GM23248 (cell line): Measurements from ENCODE around the gene RARG. TPM values are rescaled to one million over a fixed set of nuclear protein-coding genes. Genes with fewer than 3 reads are reported as not detected.

Source experiments
- DNase-seq: peaks from one replicate; pipeline ENCODE4 v3.0.0-alpha.2; 2015
- H2AFZ ChIP-seq: fragments of 200-600 bp; sonication (generic); 2 replicates; pipeline ENCODE4 v1.6.1; 2016; ENCODE audit warnings: antibody characterized with exemption
- H3F3A ChIP-seq: fragments of 200-600 bp; sonication (generic); 2 replicates; pipeline ENCODE4 v1.6.1; 2016; ENCODE audit warnings: mild to moderate bottlenecking, antibody characterized with exemption, mixed run types; ENCODE audit not compliant: insufficient read depth
- H3K27ac ChIP-seq: fragments of 200-600 bp; sonication (generic); 2 replicates; pipeline ENCODE4 v1.5.1; 2016; ENCODE audit warnings: mild to moderate bottlenecking
- H3K27me3 ChIP-seq: fragments of 200-600 bp; sonication (generic); replicated peaks from 2 replicates; pipeline ENCODE4 v1.6.1; 2016; ENCODE audit warnings: mild to moderate bottlenecking; ENCODE audit not compliant: insufficient read depth
- H3K36me3 ChIP-seq: fragments of 200-600 bp; sonication (generic); 2 replicates; pipeline ENCODE4 v1.6.1; 2016; ENCODE audit warnings: low read depth, mild to moderate bottlenecking
- H3K4me1 ChIP-seq: fragments of 200-600 bp; sonication (generic); 2 replicates; pipeline ENCODE4 v1.6.1; 2016; ENCODE audit warnings: mild to moderate bottlenecking; ENCODE audit not compliant: insufficient read depth
- H3K4me2 ChIP-seq: fragments of 200-600 bp; sonication (generic); one replicate; pipeline ENCODE4 v1.6.1; 2016; ENCODE audit warnings: mild to moderate bottlenecking; ENCODE audit not compliant: unreplicated experiment
- H3K4me3 ChIP-seq: fragments of 200-600 bp; sonication (generic); 2 replicates; pipeline ENCODE4 v1.5.1; 2016; ENCODE audit warnings: mild to moderate bottlenecking
- H3K79me2 ChIP-seq: fragments of 200-600 bp; sonication (generic); 2 replicates; pipeline ENCODE4 v1.6.1; 2016; ENCODE audit warnings: mild to moderate bottlenecking; ENCODE audit not compliant: insufficient read depth
- H3K9ac ChIP-seq: fragments of 200-600 bp; sonication (generic); 2 replicates; pipeline ENCODE4 v1.6.1; 2016; ENCODE audit warnings: mild to moderate bottlenecking
- H3K9me2 ChIP-seq: fragments of 200-600 bp; sonication (generic); 2 replicates; pipeline ENCODE4 v1.6.1; 2016; ENCODE audit warnings: mixed run types, mild to moderate bottlenecking, moderate library complexity; ENCODE audit not compliant: insufficient read depth
- H3K9me3 ChIP-seq: fragments of 200-600 bp; sonication (generic); one replicate; pipeline ENCODE4 v1.6.1; 2017; ENCODE audit warnings: low read depth
- H4K20me1 ChIP-seq: fragments of 200-600 bp; sonication (generic); 2 replicates; pipeline ENCODE4 v1.6.0; 2016; ENCODE audit not compliant: insufficient read depth
- EZH2 ChIP-seq: fragments of 200-600 bp; sonication (generic); IDR thresholded peaks from 2 replicates; pipeline ENCODE4 v1.6.1; 2018; ENCODE audit warnings: antibody characterized with exemption, mild to moderate bottlenecking; ENCODE audit not compliant: insufficient read depth, poor library complexity, severe bottlenecking
- EZH2phosphoT487 ChIP-seq: fragments of 200-600 bp; sonication (generic); IDR thresholded peaks from 2 replicates; pipeline ENCODE4 v1.6.1; 2018; ENCODE audit warnings: antibody characterized with exemption, moderate library complexity, mild to moderate bottlenecking, low read depth; ENCODE audit not compliant: insufficient read depth
- WGBS, 2 experiments: methylation state at CpG; one replicate each; pipeline ENCODE4 v1.1.6; 2015 to 2017; ENCODE audit warnings: low lambda C conversion rate in 2 of 2, low coverage in 1 of 2; ENCODE audit errors: missing lambda C conversion rate in 2 of 2; 5-methylcytosine and 5-hydroxymethylcytosine counted together
- in situ Hi-C: fragments of 300-500 bp; cut with MboI; formaldehyde crosslinking; loops from 2 replicates; pipeline ENCODE4 v1.15.0; 2020
- polyA plus RNA-seq: library from polyadenylated mRNA; unstranded; fragments of >200 nt; fragmentation: Nextera tagmentation; extraction: Ambion mirVana; gene quantifications from 2 replicates; pipeline ENCODE4 v1.2.1, GENCODE V29; 2016
- total RNA-seq: library from RNA; depleted of rRNA; stranded (reverse); fragments of >200 nt; shearing (Covaris generic); gene quantifications from 2 replicates; pipeline ENCODE4 v1.2.3, GENCODE V29; 2014

Gene RARG
- total and polyA plus RNA-seq, 2 experiments from 2014 or later = 75.3 to 116 TPM

DNA sequence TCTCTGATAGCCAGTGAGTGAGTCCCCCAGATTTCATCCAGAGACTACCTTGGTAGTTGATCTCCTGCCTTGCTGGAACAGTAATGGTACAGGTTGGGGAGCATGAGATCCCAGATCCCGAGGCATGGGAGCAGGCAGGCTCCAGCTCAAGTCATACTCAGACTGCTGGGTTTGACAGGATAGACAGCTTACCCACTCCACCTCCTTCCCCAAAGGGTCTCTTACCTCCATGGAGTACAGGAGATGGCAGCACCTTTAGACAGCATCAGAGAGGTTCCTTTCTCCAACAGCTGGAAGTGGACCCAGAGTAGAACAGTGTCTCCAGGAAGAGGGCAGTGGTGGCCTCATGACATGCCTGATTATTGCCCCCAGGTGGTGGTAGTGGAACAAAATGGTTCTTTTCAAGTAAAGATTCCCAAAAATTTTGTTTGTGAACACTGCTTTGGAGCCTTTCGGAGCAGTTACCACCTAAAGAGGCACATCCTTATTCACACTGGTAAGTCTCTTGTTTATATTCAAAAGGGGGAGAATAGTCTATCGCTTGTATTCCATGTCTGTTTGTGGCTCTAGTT, 46.3 kb downstream of the RARG start:
- no peak overlapping the region for H3K27ac ChIP-seq
- H3F3A ChIP-seq = peaks cover 59% of the 10 kb centered on the region
- peaks cover 38% of the 10 kb centered on the region; the same call in 1 of the 2 replicates for H3K36me3 ChIP-seq
- no peaks in the 10 kb centered on the region; the same call in 1 of the 2 replicates for H4K20me1 ChIP-seq
- WGBS, 2 experiments = 77 to 83% methylated on average over 3 of the region's 3 CpGs
- H3K27me3 ChIP-seq = no peaks in the 10 kb centered on the region
- H3K9me3 ChIP-seq = no peaks in the 10 kb centered on the region
- H3K9me2 ChIP-seq = no peaks in the 10 kb centered on the region
- peak; percentile 27 for DNase-seq
- H3K4me3 ChIP-seq = no peak overlapping the region
- H3K4me2 ChIP-seq = no peak overlapping the region
- peaks cover 22% of the 10 kb centered on the region for H3K4me1 ChIP-seq
- TF ChIP-seq EZH2 (no peak), EZH2phosphoT487 (no peak)
- in situ Hi-C loops = no loop called here
- H2AFZ ChIP-seq = no peak overlapping the region
- no peak overlapping the region for H3K9ac ChIP-seq
- peaks cover 44% of the 10 kb centered on the region for H3K79me2 ChIP-seq

DNA sequence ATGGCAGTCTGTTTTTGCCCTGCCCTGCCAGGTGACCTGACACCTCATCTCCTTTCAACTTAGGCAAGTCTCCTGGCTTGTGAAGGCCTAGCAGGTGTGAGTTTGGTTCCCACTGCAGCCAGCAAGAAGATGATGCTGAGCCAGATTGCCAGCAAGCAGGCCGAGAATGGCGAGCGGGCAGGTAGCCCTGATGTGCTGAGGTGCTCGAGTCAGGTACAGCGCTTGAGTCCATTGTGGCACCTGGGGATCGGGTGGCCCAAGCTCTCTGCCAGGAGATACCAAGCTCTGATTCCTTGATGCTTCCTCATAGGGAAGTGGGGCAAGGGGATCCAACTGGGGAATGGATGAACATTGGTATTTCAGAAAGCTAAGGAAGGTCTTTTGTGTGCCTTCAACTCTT, 47.2 kb downstream of the RARG start:
- DNase-seq = no peak
- Histone ChIP-seq H3K9me2 (no peaks in the 10 kb centered on the region), H2AFZ (no peak overlapping the region), H4K20me1 (no peaks in the 10 kb centered on the region; the same call in 1 of the 2 replicates), H3K9me3 (no peaks in the 10 kb centered on the region), H3F3A (peaks cover 58% of the 10 kb centered on the region), H3K4me3 (no peak overlapping the region), H3K4me2 (no peak overlapping the region), H3K27ac (no peak overlapping the region), H3K79me2 (peaks cover 44% of the 10 kb centered on the region), H3K4me1 (peaks cover 22% of the 10 kb centered on the region), H3K9ac (no peak overlapping the region), H3K36me3 (peaks cover 38% of the 10 kb centered on the region; the same call in 1 of the 2 replicates), H3K27me3 (no peaks in the 10 kb centered on the region)
- no peak for TF ChIP-seq EZH2
- no peak for TF ChIP-seq EZH2phosphoT487
- in situ Hi-C loops = no loop called here
- WGBS, 2 experiments = 86% methylated on average over 6 of the region's 6 CpGs

DNA sequence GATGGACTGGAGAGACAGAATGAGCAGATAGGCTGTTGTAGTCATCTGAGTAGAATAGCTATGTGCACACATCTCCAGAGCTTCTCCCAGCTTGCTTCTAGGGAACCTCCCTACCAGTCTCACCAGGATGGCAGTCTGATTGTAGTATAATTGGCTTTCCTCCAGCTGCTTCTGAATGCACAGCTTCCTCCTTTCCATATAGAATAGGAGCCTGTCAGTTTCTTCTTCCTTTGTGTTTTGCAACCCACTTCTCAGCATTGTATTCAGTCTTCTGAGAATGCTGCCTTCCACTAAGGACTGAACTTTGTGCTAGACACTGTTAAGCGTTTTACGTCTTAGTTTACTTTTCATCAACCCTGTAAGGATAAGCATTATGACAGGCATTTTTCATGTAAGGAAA, 49.1 kb downstream of the RARG start:
- Histone ChIP-seq H3K4me1 (peaks cover 32% of the 10 kb centered on the region), H3K79me2 (peaks cover 58% of the 10 kb centered on the region), H3F3A (peaks cover 53% of the 10 kb centered on the region), H3K4me2 (peak overlapping the region; percentile 79), H3K27me3 (no peaks in the 10 kb centered on the region), H3K9me2 (no peaks in the 10 kb centered on the region), H3K4me3 (peak overlapping the region; percentile 72; the same call in 1 of the 2 replicates), H3K36me3 (peaks cover 37% of the 10 kb centered on the region; the same call in 1 of the 2 replicates), H3K27ac (no peak overlapping the region), H2AFZ (no peak overlapping the region), H3K9me3 (no peaks in the 10 kb centered on the region), H4K20me1 (no peaks in the 10 kb centered on the region; the same call in 1 of the 2 replicates), H3K9ac (peak overlapping the region; percentile 6; the same call in 1 of the 2 replicates)
- in situ Hi-C loops = no loop called here
- DNase-seq = peak; percentile 47
- TF ChIP-seq EZH2 (no peak), EZH2phosphoT487 (no peak)
- 79 to 92% methylated on average over 2 of the region's 2 CpGs for WGBS, 2 experiments

DNA sequence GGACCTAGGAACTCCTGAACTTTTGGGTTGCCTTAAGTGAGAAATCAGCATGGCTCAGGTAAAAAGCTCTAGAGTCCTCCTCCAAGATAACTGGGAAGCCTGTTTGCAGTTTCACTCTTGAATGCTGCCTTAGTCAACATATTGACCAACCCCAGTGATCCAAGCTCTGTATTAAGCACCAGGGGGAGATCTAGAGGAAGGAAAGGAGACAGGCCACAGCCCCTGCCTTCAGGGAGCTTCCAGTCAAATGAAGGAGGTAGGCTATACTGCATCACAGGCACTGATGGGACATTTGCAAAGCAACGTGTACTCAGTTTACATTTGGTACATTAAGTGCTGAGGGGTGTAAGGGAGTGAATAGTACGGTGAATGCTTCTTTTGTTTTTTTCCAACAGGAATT, 50.1 kb downstream of the RARG start:
- Histone ChIP-seq H3K9ac (peak overlapping the region; percentile 91), H3K36me3 (peaks cover 28% of the 10 kb centered on the region; the same call in 1 of the 2 replicates)

More for the DNA sequence above, 50.1 kb downstream of the RARG start:
- H4K20me1 ChIP-seq = no peaks in the 10 kb centered on the region; the same call in 1 of the 2 replicates
- peaks cover 67% of the 10 kb centered on the region for H3K79me2 ChIP-seq
- peak overlapping the region; percentile 94; the same call in 1 of the 2 replicates for H3K27ac ChIP-seq
- peak overlapping the region; percentile 79 for H3K4me2 ChIP-seq
- in situ Hi-C loops = no loop called here
- H3K4me3 ChIP-seq = peak overlapping the region; percentile 72
- no peak overlapping the region for H2AFZ ChIP-seq
- WGBS, 2 experiments = 95 to 99% methylated on average over 2 of the region's 2 CpGs
- no peaks in the 10 kb centered on the region for H3K9me3 ChIP-seq
- no peaks in the 10 kb centered on the region for H3K27me3 ChIP-seq
- peak; percentile 27 for DNase-seq
- H3F3A ChIP-seq = peaks cover 46% of the 10 kb centered on the region
- no peak for TF ChIP-seq EZH2
- TF ChIP-seq EZH2phosphoT487 = no peak
- peaks cover 32% of the 10 kb centered on the region for H3K4me1 ChIP-seq
- H3K9me2 ChIP-seq = no peaks in the 10 kb centered on the region
